M059J (cell line): ENCODE results near the gene KRTAP10-3. TPM values are rescaled to one million over a fixed set of nuclear protein-coding genes. Genes with fewer than 3 reads are reported as not detected.

Experiments used
- DNase-seq: peaks from one replicate; pipeline ENCODE4 v3.0.0-alpha.2; 2012; ENCODE audit warnings: low read depth
- total RNA-seq: library from RNA; depleted of rRNA; stranded (reverse); fragments of >200 nt; shearing (Covaris generic); gene quantifications from 2 replicates; pipeline ENCODE4 v1.2.3, GENCODE V29; 2014

KRTAP10-3 gene
- total RNA-seq, 1 experiment from 2014 or later: not detected

- DNase-seq: no peak
Measured at GRCh38 chr21:44530221-44530902, 28.2 kb downstream of the KRTAP10-3 start.

- DNase-seq: no peak
Measured at GRCh38 chr21:44529503-44530125, 29.0 kb downstream of the KRTAP10-3 start.

- DNase-seq: no peak
Measured at GRCh38 chr21:44529011-44529421, 29.6 kb downstream of the KRTAP10-3 start.

GRCh38 chr21:44528634-44528995, 30.0 kb downstream of the KRTAP10-3 start:
- DNase-seq: no peak

- no peak for DNase-seq
Measured at GRCh38 chr21:44527983-44528633, 30.5 kb downstream of the KRTAP10-3 start.

GRCh38 chr21:44527156-44527982, 31.2 kb downstream of the KRTAP10-3 start:
- DNase-seq: no peak

GRCh38 chr21:44526096-44526997, 32.2 kb downstream of the KRTAP10-3 start:
- no peak for DNase-seq

- DNase-seq: no peak
Measured at GRCh38 chr21:44525391-44526095, 33.1 kb downstream of the KRTAP10-3 start.

- no peak for DNase-seq
Measured at GRCh38 chr21:44524414-44525371, 33.9 kb downstream of the KRTAP10-3 start.

GRCh38 chr21:44523567-44524413, 34.8 kb downstream of the KRTAP10-3 start:
- DNase-seq: no peak

GRCh38 chr21:44522753-44523204, 35.8 kb downstream of the KRTAP10-3 start:
- no peak for DNase-seq

- no peak for DNase-seq
Measured at GRCh38 chr21:44521928-44522752, 36.5 kb downstream of the KRTAP10-3 start.

- no peak for DNase-seq
Measured at GRCh38 chr21:44521301-44521927, 37.2 kb downstream of the KRTAP10-3 start.

- DNase-seq: no peak
Measured at GRCh38 chr21:44520326-44521300, 38.0 kb downstream of the KRTAP10-3 start.
